ENCODE results near the gene TLR1.
"Not testable (repeated sequence)": the region's sequence is repeated elsewhere in the genome, so short reads cannot be mapped to it uniquely, and the experiment has no call there.

TLR1 gene

DNA sequence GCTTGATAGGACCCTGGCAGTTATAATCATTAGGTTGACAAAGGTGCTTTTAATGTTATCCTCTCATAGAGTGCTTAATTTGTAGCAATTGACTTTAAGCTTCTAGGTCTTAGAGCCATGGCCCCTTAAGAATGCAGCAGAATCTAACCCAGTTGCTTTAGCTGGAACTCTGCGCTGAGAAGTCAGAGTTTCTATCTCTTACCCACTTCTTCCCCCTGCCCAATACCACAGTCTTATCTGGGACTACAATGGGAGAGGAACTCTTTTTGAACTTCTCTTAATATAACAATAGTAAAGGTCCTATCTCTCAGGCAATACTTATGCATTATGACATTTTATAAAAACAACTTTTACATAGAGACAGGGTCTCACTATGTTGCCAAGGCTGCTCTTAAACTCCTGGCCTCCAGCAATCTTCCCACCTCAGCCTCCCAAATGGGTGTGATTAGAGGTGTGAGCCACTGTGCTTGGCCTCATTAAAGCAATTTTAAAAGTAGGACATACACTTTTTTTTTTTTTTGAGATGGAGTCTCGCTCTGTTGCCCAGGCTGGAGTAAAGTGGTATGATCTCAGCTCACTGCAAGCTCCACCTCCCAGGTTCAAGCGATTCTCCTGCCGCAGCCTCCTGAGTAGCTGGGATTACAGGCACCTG lies 23.6 kb downstream of the TLR1 start:
- FAIRE-seq (no peak), DNase-seq (ENCODE audit: insufficient read length, low spot score) (no peak)

DNA sequence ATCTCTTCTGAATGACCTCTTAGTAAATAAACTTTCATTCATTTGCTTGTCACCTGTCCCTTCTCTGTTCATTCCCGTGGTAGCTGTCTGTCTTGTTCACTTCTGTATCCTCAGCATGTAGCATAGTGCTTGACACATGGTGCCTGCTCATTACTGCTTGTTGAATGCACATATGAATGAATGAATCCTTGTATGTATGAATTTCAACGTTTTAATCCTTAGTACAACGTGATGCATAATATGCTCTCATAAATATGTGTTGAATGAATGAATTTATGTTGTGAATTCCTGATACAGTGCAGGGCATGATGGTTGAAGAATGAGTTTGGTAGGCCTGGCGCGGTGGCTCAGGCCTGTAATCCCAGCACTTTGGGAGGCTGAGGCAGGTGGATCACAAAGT lies 24.8 kb downstream of the TLR1 start:
- FAIRE-seq (no peak), DNase-seq (ENCODE audit: insufficient read length, low spot score) (no peak)

DNA sequence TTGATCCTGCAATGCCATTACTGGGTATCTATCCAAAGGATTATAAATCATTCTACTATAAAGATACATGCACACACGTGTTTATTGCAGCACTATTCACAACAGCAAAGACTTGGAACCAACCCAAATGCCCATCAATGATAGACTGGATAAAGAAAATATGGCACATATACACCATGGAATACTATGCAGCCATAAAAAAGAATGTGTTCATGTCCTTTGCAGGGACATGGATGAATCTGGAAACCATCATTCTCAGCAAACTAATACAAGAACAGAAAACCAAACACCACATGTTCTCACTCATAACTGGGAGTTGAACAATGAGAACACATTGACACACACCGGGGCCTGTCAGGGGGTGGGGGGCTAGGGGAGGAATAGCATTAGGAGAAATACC lies 26.7 kb downstream of the TLR1 start:
- not testable (repeated sequence) for DNase-seq (ENCODE audit: insufficient read length, low spot score); FAIRE-seq

DNA sequence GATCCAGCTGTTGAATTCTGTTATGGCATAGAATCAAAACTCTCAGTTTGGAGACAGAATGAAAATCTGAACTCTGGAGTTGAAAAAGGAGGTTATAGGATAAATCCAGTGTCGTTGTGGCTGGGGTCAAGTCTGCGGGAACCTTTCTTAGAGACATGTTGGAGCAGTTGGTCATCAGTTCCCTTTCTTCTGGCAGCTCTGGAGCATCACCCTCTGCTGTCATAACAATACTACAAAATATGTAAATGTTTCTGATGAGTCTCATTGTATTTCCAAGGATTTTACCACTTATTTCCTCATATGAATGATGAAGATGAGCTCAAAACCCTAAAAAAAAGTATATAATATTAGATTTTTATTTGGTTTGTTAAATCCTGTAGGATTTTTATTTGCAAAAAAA lies 29.3 kb downstream of the TLR1 start:
- FAIRE-seq (no peak), DNase-seq (ENCODE audit: insufficient read length, low spot score) (no peak)

GRCh38 chr4:38774181-38774955 lies 30.2 kb downstream of the TLR1 start:
- FAIRE-seq (no peak), DNase-seq (ENCODE audit: insufficient read length, low spot score) (no peak)

DNA sequence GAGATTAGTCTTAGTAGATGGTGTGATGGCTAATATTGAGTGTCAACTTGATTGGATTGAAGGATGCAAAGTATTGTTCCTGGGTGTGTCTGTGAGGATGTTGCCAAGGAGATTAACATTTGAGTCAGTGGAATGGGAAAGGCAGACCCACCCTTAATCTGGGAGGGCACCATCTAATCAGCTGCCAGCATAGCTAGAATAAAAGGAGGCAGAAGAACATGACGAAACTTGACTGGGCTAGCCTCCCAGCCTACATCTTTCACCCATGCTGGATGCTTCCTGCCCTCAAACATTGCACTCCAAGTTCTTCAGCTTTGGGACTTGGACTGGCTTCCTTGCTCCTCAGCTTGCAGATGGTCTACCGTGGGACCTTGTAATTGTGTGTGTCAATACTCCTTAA lies 34.3 kb downstream of the TLR1 start:
- DNase-seq (ENCODE audit: insufficient read length, low spot score); FAIRE-seq: not testable (repeated sequence)

- no peak for FAIRE-seq
- no peak for DNase-seq (ENCODE audit: insufficient read length, low spot score)
Measured at GRCh38 chr4:38769857-38770256, 34.7 kb downstream of the TLR1 start.

DNA sequence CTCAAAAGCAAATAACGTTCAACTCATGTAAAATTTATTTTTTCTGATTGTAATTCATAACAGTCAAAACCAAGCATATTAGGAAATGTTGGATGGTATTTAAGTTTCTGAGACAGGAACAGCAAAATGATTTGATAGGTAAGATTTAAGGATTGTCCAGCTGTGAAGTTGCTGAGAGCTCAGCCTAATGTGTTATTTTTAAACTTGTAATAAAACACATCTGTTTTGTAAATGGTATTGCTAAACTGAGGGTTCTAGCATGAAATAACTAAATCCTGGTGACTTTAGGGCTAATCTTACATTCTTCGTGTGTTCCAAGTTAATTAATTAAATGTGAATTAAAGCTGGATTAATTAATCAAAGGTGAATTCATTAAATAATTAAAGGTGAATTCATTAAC lies 35.1 kb downstream of the TLR1 start:
- FAIRE-seq (no peak), DNase-seq (ENCODE audit: insufficient read length, low spot score) (no peak)

DNA sequence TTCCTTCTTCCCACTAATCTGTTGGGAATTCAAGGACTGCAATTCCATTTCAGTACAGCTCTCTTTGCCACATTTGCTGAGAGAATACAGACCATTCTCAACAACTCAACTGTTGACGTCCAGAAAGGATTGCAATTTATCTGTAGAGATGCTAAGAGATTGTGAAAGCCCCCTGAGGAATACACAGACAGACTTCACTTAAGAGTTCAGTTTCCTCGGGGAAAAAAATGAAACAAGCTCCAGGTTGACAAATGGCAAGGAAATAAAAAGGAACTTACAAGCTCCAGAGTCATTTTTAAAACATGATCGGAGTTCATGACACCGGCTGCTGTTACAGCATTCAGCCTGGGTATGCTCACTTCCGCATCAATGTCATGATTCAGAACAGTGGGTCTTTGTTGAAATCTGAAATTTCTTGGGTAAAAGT lies 35.6 kb downstream of the TLR1 start:
- no peak for FAIRE-seq
- DNase-seq (ENCODE audit: insufficient read length, low spot score) = no peak

DNA sequence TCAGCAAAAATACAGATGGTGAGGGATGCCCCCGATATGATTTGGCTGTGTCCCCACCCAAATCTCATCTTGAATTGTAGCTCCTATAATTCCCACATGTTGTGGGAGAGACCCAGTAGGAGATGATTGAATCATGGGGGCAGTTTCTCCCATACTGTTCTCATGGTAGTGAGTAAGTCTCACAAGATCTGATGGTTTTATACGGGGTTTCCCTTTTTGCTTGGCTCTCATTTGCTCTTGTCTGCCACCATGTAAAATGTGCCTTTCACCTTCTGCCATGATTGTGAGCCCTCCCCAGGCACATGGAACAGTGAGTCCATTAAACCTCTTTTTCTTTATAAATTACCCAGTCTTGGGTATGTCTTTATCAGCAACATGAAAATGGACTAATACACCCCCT lies 37.7 kb downstream of the TLR1 start:
- not testable (repeated sequence) for FAIRE-seq

GRCh38 chr4:38765382-38765781 lies 39.2 kb downstream of the TLR1 start:
- FAIRE-seq (peak; percentile 44), DNase-seq (ENCODE audit: insufficient read length, low spot score) (no peak)

More for the DNA sequence above, 37.7 kb downstream of the TLR1 start:
- not testable (repeated sequence) for DNase-seq (ENCODE audit: insufficient read length, low spot score)

DNA sequence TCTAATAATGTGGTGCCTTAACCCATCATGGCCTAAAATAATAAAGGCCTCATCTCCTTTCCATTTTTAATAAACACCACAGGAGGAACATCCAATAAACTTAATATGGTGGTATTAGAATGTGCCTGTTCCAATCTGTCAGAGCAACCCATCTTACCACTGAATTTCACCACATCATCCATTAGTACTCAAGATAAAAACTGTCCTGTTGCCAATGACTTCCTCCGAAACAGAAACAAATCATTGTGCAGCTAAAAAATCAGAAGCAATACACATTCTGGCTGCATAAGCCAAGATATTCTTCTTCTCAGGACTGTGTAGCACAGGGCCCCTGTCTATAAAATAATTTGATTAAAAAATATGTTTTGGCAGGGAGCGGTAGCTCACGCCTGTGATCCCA lies 40.3 kb downstream of the TLR1 start:
- DNase-seq (ENCODE audit: insufficient read length, low spot score) (no peak), FAIRE-seq (no peak)

DNA sequence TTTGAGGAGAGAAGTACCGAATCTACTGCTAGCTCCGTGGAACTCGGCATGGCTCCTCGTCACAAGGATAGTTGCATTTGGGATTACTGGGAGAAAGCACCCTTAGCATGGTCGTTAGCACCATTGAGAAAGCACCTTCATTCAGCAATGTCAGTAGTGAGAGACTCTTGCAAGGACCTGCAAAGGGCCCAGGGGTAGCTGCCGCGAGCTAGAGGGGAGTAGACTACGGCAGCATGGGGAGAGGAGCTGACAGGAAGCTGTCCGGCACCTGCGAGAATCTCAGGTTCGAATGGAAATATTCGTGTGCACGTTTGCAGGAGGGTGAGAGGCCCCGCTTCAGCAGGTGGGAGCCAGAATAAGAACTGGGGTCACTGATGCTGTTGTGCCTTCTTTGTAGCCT lies 42.0 kb downstream of the TLR1 start:
- DNase-seq (ENCODE audit: insufficient read length, low spot score) (no peak), FAIRE-seq (no peak)

DNA sequence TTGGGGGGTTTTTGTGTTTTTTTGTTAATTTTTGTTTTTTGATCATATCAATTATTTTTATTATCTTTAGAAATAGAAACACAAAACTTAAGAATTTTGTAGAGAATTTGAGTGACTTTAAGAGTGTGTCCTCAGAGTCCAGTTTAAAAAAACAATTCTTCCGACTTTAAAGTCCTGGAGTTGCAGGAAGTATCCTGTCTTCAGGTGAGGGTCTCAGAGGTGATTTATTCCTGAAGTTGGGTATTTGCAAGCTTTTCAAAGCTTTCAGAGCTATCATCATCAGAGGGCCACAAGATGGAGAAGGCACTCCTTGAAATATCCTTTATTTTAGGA lies 44.8 kb downstream of the TLR1 start:
- no peak for DNase-seq (ENCODE audit: insufficient read length, low spot score)
- FAIRE-seq = no peak

- DNase-seq (ENCODE audit: insufficient read length, low spot score) = peak; percentile 48
- FAIRE-seq = no peak
Measured at GRCh38 chr4:38759113-38759789, 45.3 kb downstream of the TLR1 start.

DNA sequence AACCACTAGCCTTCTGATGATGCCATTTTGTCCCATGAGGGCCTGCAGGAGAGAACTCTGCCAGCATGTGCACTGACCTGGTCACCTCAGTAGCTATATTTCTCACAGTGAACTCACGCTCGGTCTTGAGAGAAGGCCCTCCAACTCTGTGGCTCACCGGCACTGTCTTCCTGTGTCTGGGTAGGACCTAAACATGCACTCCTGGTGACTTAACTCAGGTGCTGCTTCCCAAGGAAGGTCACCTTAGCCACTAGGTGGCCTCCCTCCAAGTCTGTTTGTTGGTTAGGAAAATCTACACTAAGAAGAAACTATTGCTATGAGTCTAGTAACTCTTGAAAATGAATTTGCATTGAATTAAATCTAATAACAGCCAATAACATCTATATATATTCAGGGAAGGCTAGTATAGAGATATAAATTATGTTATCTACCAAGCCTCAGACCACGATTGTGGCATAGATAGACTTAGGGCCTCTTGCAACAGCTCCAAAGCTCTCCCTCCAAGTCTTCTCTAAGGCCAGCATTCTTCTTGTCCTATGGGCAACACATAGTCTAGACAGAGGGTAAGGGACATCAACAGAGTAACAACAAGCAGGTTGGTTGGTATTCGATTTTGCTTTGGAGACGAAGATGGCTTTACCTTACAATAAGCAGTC lies 46.5 kb downstream of the TLR1 start:
- FAIRE-seq (no peak), DNase-seq (ENCODE audit: insufficient read length, low spot score) (no peak)

DNA sequence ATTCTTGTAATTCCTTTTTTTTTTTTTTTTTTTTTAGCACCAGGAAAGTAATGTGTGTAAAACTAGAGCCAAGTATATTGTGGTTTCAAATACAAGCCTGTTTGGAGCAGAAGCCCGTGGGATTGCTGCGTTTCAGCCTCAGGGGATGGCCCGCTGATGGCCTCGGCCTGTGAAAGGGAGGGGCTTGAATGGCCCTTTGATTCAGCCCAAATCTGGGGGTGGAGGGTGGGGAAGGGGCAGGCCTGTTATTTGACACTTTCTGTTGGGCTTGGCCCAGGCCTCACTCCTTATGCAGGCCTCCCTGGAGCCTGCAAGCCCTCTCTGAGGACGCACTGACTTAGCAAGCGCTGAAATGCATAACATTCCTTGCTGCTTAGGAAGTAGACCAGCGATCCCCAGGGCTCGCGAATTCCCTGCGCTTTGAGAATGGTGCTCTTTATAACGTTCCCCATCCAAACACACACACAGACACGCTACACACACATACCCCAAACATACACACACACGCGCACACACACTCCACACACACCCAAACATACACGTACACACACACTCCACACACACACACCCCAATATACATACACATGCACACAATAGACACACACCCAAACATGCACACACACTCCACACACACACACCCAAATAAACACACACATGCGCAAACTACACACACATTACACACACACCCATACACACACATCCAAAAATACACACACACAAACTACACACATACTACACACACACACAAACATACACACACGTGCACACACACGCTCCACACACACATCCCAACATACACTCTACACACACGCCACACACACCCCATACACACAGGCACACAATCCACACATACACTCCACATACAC lies 51.4 kb downstream of the TLR1 start:
- DNase-seq (ENCODE audit: insufficient read length, low spot score) (peak; percentile 85), FAIRE-seq (peak; percentile 94)

DNA sequence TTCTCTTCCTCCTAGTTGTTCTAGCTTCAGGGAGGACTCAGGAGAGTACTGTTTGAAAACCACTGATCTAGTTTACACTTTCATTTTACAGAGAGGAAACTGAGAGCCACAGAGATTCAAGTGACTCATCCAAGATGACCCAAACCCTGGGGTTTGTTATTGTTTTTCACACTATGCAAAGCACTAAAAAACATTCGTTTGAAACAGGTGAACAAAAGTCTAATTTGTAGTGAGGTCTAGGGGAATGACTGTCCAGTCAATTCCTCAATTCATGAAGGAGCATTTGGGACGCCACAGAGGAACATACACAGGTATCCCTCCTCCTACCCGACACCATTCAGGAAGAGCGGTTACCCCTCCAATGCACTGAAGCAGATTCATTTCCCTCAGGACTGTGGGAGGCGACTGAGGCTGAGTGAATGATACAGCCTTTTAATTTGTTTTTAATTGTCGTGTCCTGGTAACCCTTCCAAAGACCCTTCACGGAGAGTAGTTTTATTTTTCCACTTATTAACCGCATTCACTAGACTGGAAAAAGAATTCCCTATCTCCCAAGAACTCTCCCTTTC lies 52.1 kb downstream of the TLR1 start:
- FAIRE-seq (no peak), DNase-seq (ENCODE audit: insufficient read length, low spot score) (no peak)

GRCh38 chr4:38751341-38752010 lies 53.1 kb downstream of the TLR1 start:
- FAIRE-seq (no peak), DNase-seq (ENCODE audit: insufficient read length, low spot score) (no peak)

DNA sequence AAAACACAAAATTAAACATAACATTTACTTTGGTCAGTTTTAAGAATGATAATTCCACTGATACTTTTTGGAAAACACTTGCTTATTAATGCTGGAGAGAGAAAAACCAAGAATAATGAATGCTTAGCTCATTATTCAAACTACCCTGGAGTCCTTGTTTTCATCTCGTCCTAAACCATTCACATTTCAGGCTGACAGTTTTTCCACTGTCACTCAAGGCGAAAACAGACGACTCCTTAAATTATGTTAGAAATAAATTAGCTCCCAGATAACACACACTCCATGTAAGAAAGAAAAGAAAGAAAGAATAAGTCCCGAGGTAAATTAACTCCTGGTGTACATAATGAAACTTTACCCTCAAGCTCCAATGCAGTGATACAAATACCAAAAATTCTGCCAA lies 55.3 kb downstream of the TLR1 start:
- DNase-seq (ENCODE audit: insufficient read length, low spot score) (no peak), FAIRE-seq (no peak)

Measured in HTR-8/SVneo (cell line).